OCI-LY3 (cell line): ENCODE results near the gene SYT8.
"Not testable (repeated sequence)": the region's sequence is repeated elsewhere in the genome, so short reads cannot be mapped to it uniquely, and the experiment has no call there.

Experiments
- H2AFZ ChIP-seq: fragments of 200-600, 300-600 bp; shearing (Covaris generic); 2 replicates; pipeline ENCODE4 v1.6.0; 2014; ENCODE audit warnings: antibody characterized with exemption, low read depth, low read length
- H3K27ac ChIP-seq: fragments of 200-600, 300-600 bp; sonication (generic); 2 replicates; pipeline ENCODE4 v1.5.1; 2014; ENCODE audit warnings: mild to moderate bottlenecking, low read length, moderate library complexity, mixed read lengths
- H3K27me3 ChIP-seq: fragments of 200-600, 300-600 bp; sonication (generic); 2 replicates; pipeline ENCODE4 v1.6.1; 2014; ENCODE audit warnings: low read depth, low read length, mixed read lengths
- H3K36me3 ChIP-seq: fragments of 200-600, 300-600 bp; sonication (generic); replicated peaks from 2 replicates; pipeline ENCODE3; 2014; ENCODE audit warnings: low read depth, low read length, mixed read lengths
- H3K4me1 ChIP-seq: fragments of 300-600, 200-600 bp; sonication (generic); 2 replicates; pipeline ENCODE4 v1.6.1; 2014; ENCODE audit warnings: low read length, mixed read lengths
- H3K4me2 ChIP-seq: fragments of 200-600, 300-600 bp; sonication (generic); 2 replicates; pipeline ENCODE4 v1.6.1; 2014; ENCODE audit warnings: low read length, mixed read lengths
- H3K4me3 ChIP-seq: fragments of 300-600, 200-600 bp; sonication (generic); 2 replicates; pipeline ENCODE4 v1.5.1; 2014; ENCODE audit warnings: antibody characterized with exemption, mild to moderate bottlenecking, low read length, moderate library complexity
- H3K79me2 ChIP-seq: fragments of 300-600, 200-600 bp; shearing (Covaris generic); 2 replicates; pipeline ENCODE4 v1.6.1; 2014; ENCODE audit warnings: mild to moderate bottlenecking, low read length, mixed read lengths
- H3K9ac ChIP-seq: fragments of 300-600, 200-600 bp; shearing (Covaris generic); 2 replicates; pipeline ENCODE4 v1.6.0; 2014; ENCODE audit warnings: mild to moderate bottlenecking, low read length, moderate library complexity
- H3K9me3 ChIP-seq: fragments of 200-600, 300-600 bp; shearing (Covaris generic); 2 replicates; pipeline ENCODE4 v1.6.1; 2014; ENCODE audit warnings: low read length, mixed read lengths; ENCODE audit not compliant: insufficient read depth
- H4K20me1 ChIP-seq: fragments of 200-600, 300-600 bp; sonication (generic); 2 replicates; pipeline ENCODE4 v1.6.1; 2016; ENCODE audit warnings: low read length, mixed read lengths; ENCODE audit not compliant: insufficient read depth
- CTCF ChIP-seq: fragments of 200-600, 300-600 bp; sonication (generic); IDR thresholded peaks from 2 replicates; pipeline ENCODE4 v1.5.1; 2014; ENCODE audit warnings: antibody characterized with exemption, low read length, low read depth
- EZH2phosphoT487 ChIP-seq: fragments of 200-600 bp; shearing (Covaris generic); IDR thresholded peaks from 2 replicates; pipeline ENCODE4 v1.6.1; 2018; ENCODE audit warnings: antibody characterized with exemption, mixed run types, low read depth

Gene SYT8

GRCh38 chr11:1803246-1803645, 31.5 kb upstream of the SYT8 start:
- Histone ChIP-seq H3K9me3 (no peaks in the 10 kb centered on the region), H3K4me2 (no peak overlapping the region), H3K9ac (no peak overlapping the region), H3K4me1 (no peaks in the 10 kb centered on the region), H2AFZ (no peak overlapping the region), H3K4me3 (no peak overlapping the region), H3K79me2 (no peaks in the 10 kb centered on the region), H4K20me1 (no peaks in the 10 kb centered on the region), H3K27me3 (peaks cover 14% of the 10 kb centered on the region), H3K36me3 (no peaks in the 10 kb centered on the region), H3K27ac (no peak overlapping the region)
- TF ChIP-seq CTCF = no peak
- no peak for TF ChIP-seq EZH2phosphoT487

GRCh38 chr11:1803835-1804519, 30.8 kb upstream of the SYT8 start:
- not testable (repeated sequence) for H3K36me3 ChIP-seq, H3K9ac ChIP-seq, H4K20me1 ChIP-seq, H3K4me2 ChIP-seq, H3K27ac ChIP-seq, H3K9me3 ChIP-seq, H3K4me1 ChIP-seq, H3K79me2 ChIP-seq, H2AFZ ChIP-seq, H3K4me3 ChIP-seq
- peaks cover 14% of the 10 kb centered on the region for H3K27me3 ChIP-seq

GRCh38 chr11:1805525-1805924, 29.3 kb upstream of the SYT8 start:
- TF ChIP-seq EZH2phosphoT487 = no peak
- TF ChIP-seq CTCF = no peak

GRCh38 chr11:1807264-1807995, 27.4 kb upstream of the SYT8 start:
- Histone ChIP-seq H3K9me3 (no peaks in the 10 kb centered on the region), H3K36me3 (no peaks in the 10 kb centered on the region), H3K27ac (no peak overlapping the region), H3K4me2 (no peak overlapping the region), H2AFZ (no peak overlapping the region), H3K4me3 (no peak overlapping the region), H3K79me2 (no peaks in the 10 kb centered on the region), H3K27me3 (peaks cover 6% of the 10 kb centered on the region; the same call in 1 of the 2 replicates), H4K20me1 (no peaks in the 10 kb centered on the region), H3K9ac (no peak overlapping the region), H3K4me1 (no peaks in the 10 kb centered on the region)
- TF ChIP-seq EZH2phosphoT487 = no peak
- TF ChIP-seq CTCF = no peak

More at GRCh38 chr11:1805525-1805924, 29.3 kb upstream of the SYT8 start:
- no peaks in the 10 kb centered on the region for H3K79me2 ChIP-seq
- no peak overlapping the region for H3K9ac ChIP-seq
- no peak overlapping the region for H2AFZ ChIP-seq
- no peak overlapping the region for H3K4me2 ChIP-seq
- no peaks in the 10 kb centered on the region for H4K20me1 ChIP-seq
- H3K36me3 ChIP-seq = no peaks in the 10 kb centered on the region
- peaks cover 14% of the 10 kb centered on the region for H3K27me3 ChIP-seq
- no peak overlapping the region for H3K4me3 ChIP-seq
- H3K9me3 ChIP-seq = no peaks in the 10 kb centered on the region
- no peaks in the 10 kb centered on the region for H3K4me1 ChIP-seq
- H3K27ac ChIP-seq = no peak overlapping the region
